ENCODE data around the gene CNGA4. TPM values are rescaled to one million over a fixed set of nuclear protein-coding genes. Genes with fewer than 3 reads are reported as not detected.

The CNGA4 gene
- total and polyA plus RNA-seq, 2 of the 4 experiments (the other 2 are of a cell fraction) = under 0.01 to 0.12 TPM

- POLR2A ChIA-PET (ENCODE audit: unreplicated experiment) = no interaction called here
- no peak overlapping the region for H3K4me2 ChIP-seq (ENCODE audit: low read depth, low read length)
Measured at GRCh38 chr11:6237266-6237665, 1.6 kb upstream of the CNGA4 start.

More at GRCh38 chr11:6237266-6237665, 1.6 kb upstream of the CNGA4 start:
- CTCF ChIA-PET = interaction anchor here (0.6 to 1.0 kb wide), 2 partner anchors 14 kb away, joined by 3 read pairs; no protein-coding TSS in a partner anchor
- Histone ChIP-seq H3K9ac (ENCODE audit: low read depth, low read length) (no peak overlapping the region), H2BK5ac (ENCODE audit: low read depth, low read length, poor library complexity, severe bottlenecking) (no peak overlapping the region), H3K14ac (replicated peaks; ENCODE audit: low read depth, low read length) (no peak overlapping the region), H3K56ac (ENCODE audit: extremely low read depth, insufficient read depth, low read length) (no peak overlapping the region), H3K9me1 (ENCODE audit: insufficient read depth, low read length) (0 out of 2 replicates have a peak, but pooled peaks cover 6% of the 10 kb centered on the region), H3K4ac (ENCODE audit: low read depth, low read length) (no peak overlapping the region), H2AK5ac (ENCODE audit: low read depth, low read length) (no peak overlapping the region), H3K79me1 (ENCODE audit: low read depth in 1 of 2, low read length in 2 of 2) (peaks cover 15 to 20% of the 10 kb centered on the region in 2 experiments), H3K27me3 (ENCODE audit: control insufficient read depth, insufficient read depth, low read length) (peaks cover 18% of the 10 kb centered on the region; the same call in 1 of the 2 replicates), H2BK120ac (ENCODE audit: low read depth, low read length) (no peak overlapping the region), H4K5ac (ENCODE audit: low read depth, low read length) (no peak overlapping the region), H3K36me3 (ENCODE audit: control insufficient read depth, insufficient read depth, low read length) (no peaks in the 10 kb centered on the region), H2BK15ac (ENCODE audit: low read depth, low read length) (no peak overlapping the region), H2BK20ac (ENCODE audit: low read depth, low read length) (no peak overlapping the region), H4K91ac (ENCODE audit: insufficient read depth, low read depth, low read length) (no peak overlapping the region), H2AFZ (replicated peaks; ENCODE audit: low read length, poor library complexity) (no peak overlapping the region), H3K4me3 (ENCODE audit: insufficient read depth, low read depth, low read length) (no peak overlapping the region), H2AK9ac (replicated peaks; ENCODE audit: low read depth, low read length, poor library complexity) (no peak overlapping the region), H3K23ac (ENCODE audit: low read depth, low read length) (no peak overlapping the region), H3K18ac (ENCODE audit: low read depth, low read length) (no peak overlapping the region), H4K8ac (ENCODE audit: low read depth in 2 of 2, low read length in 2 of 2) (no peak overlapping the region), H4K20me1 (ENCODE audit: insufficient read depth, low read length) (no peaks in the 10 kb centered on the region), H3K27ac (ENCODE audit: insufficient read depth, low read length) (no peak overlapping the region), H3K4me1 (ENCODE audit: control insufficient read depth, insufficient read depth, low read length) (no peaks in the 10 kb centered on the region), H3K9me3 (ENCODE audit: control insufficient read depth, insufficient read depth, low read length) (no peaks in the 10 kb centered on the region)
- dilution Hi-C loops (cut with HindIII; ENCODE audit: low sequenced_read_pairs, unreplicated experiment) (no loop called here), in situ Hi-C loops (cut with MboI; ENCODE audit: low sequenced_read_pairs) (no loop called here), intact Hi-C loops (cut with micrococcal nuclease) (no loop called here)
- TF ChIP-seq CEBPB (IDR thresholded peaks at IDR 0.05; ENCODE audit: low read depth, low read length) = no peak
- TF ChIP-seq NFE2L2 (IDR thresholded peaks at IDR 0.05; ENCODE audit: low read depth, low read length) = no peak
- no peak for TF ChIP-seq ELK1 (IDR thresholded peaks at IDR 0.05; ENCODE audit: borderline replicate concordance, low read depth, low read length)
- TF ChIP-seq RFX5 (IDR thresholded peaks at IDR 0.05; ENCODE audit: low read depth, low read length) = no peak
- no peak for TF ChIP-seq MAFK (IDR thresholded peaks at IDR 0.05; ENCODE audit: low read depth, low read length)
- no peak for TF ChIP-seq CHD1 (IDR thresholded peaks at IDR 0.05; ENCODE audit: low read depth, low read length)
- no peak for TF ChIP-seq RCOR1 (IDR thresholded peaks at IDR 0.05; ENCODE audit: insufficient replicate concordance, low read length)
- no peak for TF ChIP-seq USF2 (IDR thresholded peaks at IDR 0.05; ENCODE audit: low read depth, low read length)
- no peak for TF ChIP-seq FOS (IDR thresholded peaks at IDR 0.05; ENCODE audit: low read depth, low read length)
- no peak for TF ChIP-seq MAZ (IDR thresholded peaks at IDR 0.05; ENCODE audit: borderline replicate concordance, low read depth, low read length)
- TF ChIP-seq POLR2A (IDR thresholded peaks at IDR 0.05; ENCODE audit: low read depth, low read length) = no peak
- no peak for TF ChIP-seq SMC3 (IDR thresholded peaks at IDR 0.05; ENCODE audit: low read depth, low read length)
- no peak for TF ChIP-seq MXI1 (IDR thresholded peaks at IDR 0.05; ENCODE audit: borderline replicate concordance, low read depth, low read length)
- TF ChIP-seq BHLHE40 (IDR thresholded peaks at IDR 0.05; ENCODE audit: low read depth, low read length) = no peak
- no peak for TF ChIP-seq CTCF (conservative IDR thresholded peaks at IDR 0.05; ENCODE audit: low read depth, low read length)
- TF ChIP-seq RAD21 (IDR thresholded peaks at IDR 0.05; ENCODE audit: low read length) = no peak
- DNase-seq = no peak
- 100% methylated on average over 2 of the region's 4 CpGs; no CpG with 5 or more reads in 1 of the 2 experiments for WGBS, 2 experiments (ENCODE audit: extremely low coverage in 2 of 2, insufficient read length in 1 of 2)
- BruUV-seq (replicated peaks) = no TSS peak
- no peak for ATAC-seq (ENCODE audit: low read depth)
